ENCODE data around the gene LRRC34. TPM values are rescaled to one million over a fixed set of nuclear protein-coding genes. Genes with fewer than 3 reads are reported as not detected.

The LRRC34 gene
- total and polyA plus RNA-seq, 11 donors: 0.60 to 2.4 (median 1.4) TPM; not detected in 1

- no peaks in the 10 kb centered on the region for H3K9me3 ChIP-seq
- no peak overlapping the region for H3K4me3 ChIP-seq
- H3K4me1 ChIP-seq: peaks cover 0 to 26% (median 7%) of the 10 kb centered on the region in 12 donors
- ATAC-seq (no peak), DNase-seq (no peak)
- H3K27ac ChIP-seq: no peak overlapping the region
- intact Hi-C loops (cut with DNase I): no loop called here
- no peaks in the 10 kb centered on the region for H3K27me3 ChIP-seq
- 27 to 46% (median 32%) methylated on average over 2 of the region's 2 CpGs for WGBS, 4 donors
- no peak for TF ChIP-seq CTCF (IDR thresholded peaks at IDR 0.05)
- TF ChIP-seq POLR2A (IDR thresholded peaks at IDR 0.05): no peak
- peaks cover 0 to 6% (median 0%) of the 10 kb centered on the region in 9 donors for H3K36me3 ChIP-seq
Observed at GRCh38 chr3:169809230-169809795, 3.4 kb downstream of the LRRC34 start.

GRCh38 chr3:169804681-169805080, 8.0 kb downstream of the LRRC34 start:
- Histone ChIP-seq H3K27me3 (no peaks in the 10 kb centered on the region), H3K4me1 (no peaks in the 10 kb centered on the region), H3K4me3 (no peak overlapping the region), H3K9me3 (no peaks in the 10 kb centered on the region), H3K27ac (no peak overlapping the region), H3K36me3 (peaks cover 0 to 44% (median 0%) of the 10 kb centered on the region in 9 donors)
- no peak for DNase-seq
- intact Hi-C loops (cut with DNase I): no loop called here
- WGBS, 4 donors: 81 to 91% (median 88%) methylated on average over 3 of the region's 3 CpGs
- no peak for ATAC-seq
- TF ChIP-seq CTCF (IDR thresholded peaks at IDR 0.05) (no peak), POLR2A (IDR thresholded peaks at IDR 0.05) (no peak)

GRCh38 chr3:169792359-169792758, 20.3 kb downstream of the LRRC34 start:
- no peaks in the 10 kb centered on the region for H3K27me3 ChIP-seq
- intact Hi-C loops (cut with DNase I): loop anchor here in 1 of 10 donors (5.0 kb wide), 1 partner anchor 295 kb away; no protein-coding TSS in a partner anchor
- no peak overlapping the region for H3K4me3 ChIP-seq
- TF ChIP-seq CTCF (IDR thresholded peaks at IDR 0.05) (no peak), POLR2A (IDR thresholded peaks at IDR 0.05) (no peak)
- 45 to 95% (median 83%) methylated on average over 1 of the region's 1 CpG for WGBS, 4 donors
- DNase-seq: no peak
- no peak overlapping the region for H3K27ac ChIP-seq
- H3K4me1 ChIP-seq: no peaks in the 10 kb centered on the region
- peaks cover 0 to 65% (median 32%) of the 10 kb centered on the region in 9 donors for H3K36me3 ChIP-seq
- ATAC-seq: peak in 3 of 4 donors; percentile 20 to 52 (median 31)
- H3K9me3 ChIP-seq: no peaks in the 10 kb centered on the region

- intact Hi-C loops (cut with DNase I): loop anchor here in 1 of 10 donors (5.0 kb wide), 1 partner anchor 296 kb away; no protein-coding TSS in a partner anchor
- no peaks in the 10 kb centered on the region for H3K27me3 ChIP-seq
- ATAC-seq (no peak), DNase-seq (no peak)
- H3K36me3 ChIP-seq: peaks cover 0 to 77% (median 47%) of the 10 kb centered on the region in 9 donors
- H3K27ac ChIP-seq: no peak overlapping the region
- TF ChIP-seq POLR2A (IDR thresholded peaks at IDR 0.05) (no peak), CTCF (IDR thresholded peaks at IDR 0.05) (no peak)
- H3K4me1 ChIP-seq: no peaks in the 10 kb centered on the region
- no peak overlapping the region for H3K4me3 ChIP-seq
- WGBS, 4 donors: 89 to 93% (median 91%) methylated on average over 4 of the region's 4 CpGs
- H3K9me3 ChIP-seq: no peaks in the 10 kb centered on the region
Observed at GRCh38 chr3:169790687-169791429, 21.8 kb downstream of the LRRC34 start.

Measured in heart left ventricle (tissue), 16 donors.